Measurements from ENCODE around the gene SLX9. TPM values are rescaled to one million over a fixed set of nuclear protein-coding genes. Genes with fewer than 3 reads are reported as not detected.

Gene SLX9
- total RNA-seq, 2 experiments from 2014 or later = 18.6 to 61.6 TPM

- H3K9me3 ChIP-seq (ENCODE audit: low read length) = no peaks in the 10 kb centered on the region
- no peaks in the 10 kb centered on the region for H3K9me2 ChIP-seq (ENCODE audit: insufficient read depth, low read length)
- H4K20me1 ChIP-seq (ENCODE audit: insufficient read depth, low read length) = no peaks in the 10 kb centered on the region
- BruUV-seq (replicated peaks) = no TSS peak
- intact Hi-C loops (cut with micrococcal nuclease; ENCODE audit: unreplicated experiment) = loop anchor here (2.0 kb wide), 1 partner anchor 18 kb away; no protein-coding TSS in a partner anchor
- no peaks in the 10 kb centered on the region for H3K79me2 ChIP-seq (ENCODE audit: insufficient read depth, low read depth, low read length)
- ChIA-PET POLR2A (interaction anchor here (1.3 kb wide), 1 partner anchor 17 kb away, joined by 3 read pairs; no protein-coding TSS in a partner anchor), CTCF (ENCODE audit: unreplicated experiment) (interaction anchor here (0.6 kb wide), 1 partner anchor 17 kb away, joined by 5 read pairs; no protein-coding TSS in a partner anchor)
- no peak overlapping the region for H2AFZ ChIP-seq (ENCODE audit: low read length)
- H3K27ac ChIP-seq (ENCODE audit: low read depth, low read length, poor library complexity, severe bottlenecking) = no peak overlapping the region
- TF ChIP-seq CTCF (conservative IDR thresholded peaks at IDR 0.05; ENCODE audit: low read length) (no peak), EZH2phosphoT487 (IDR thresholded peaks at IDR 0.05; ENCODE audit: borderline replicate concordance, low read depth, low read length) (no peak)
- H3K36me3 ChIP-seq (ENCODE audit: insufficient read depth, low read length) = no peaks in the 10 kb centered on the region
- peaks cover 39% of the 10 kb centered on the region for H3K4me1 ChIP-seq (ENCODE audit: insufficient read depth, low read length, poor library complexity, severe bottlenecking)
- H3K4me3 ChIP-seq (ENCODE audit: low read depth, low read length, poor library complexity, severe bottlenecking) = no peak overlapping the region
- DNase-seq (ENCODE audit: low spot score) = peak; percentile 59
- no peak overlapping the region for H3K4me2 ChIP-seq (ENCODE audit: low read length)
Measured at GRCh38 chr21:44910229-44911067, 29.4 kb upstream of the SLX9 start.

GRCh38 chr21:44911068-44911383, 28.8 kb upstream of the SLX9 start:
- Histone ChIP-seq H3K4me2 (ENCODE audit: low read length) (no peak overlapping the region), H3K4me3 (ENCODE audit: low read depth, low read length, poor library complexity, severe bottlenecking) (no peak overlapping the region), H2AFZ (ENCODE audit: low read length) (no peak overlapping the region), H3K79me2 (ENCODE audit: insufficient read depth, low read depth, low read length) (no peaks in the 10 kb centered on the region), H3K9me3 (ENCODE audit: low read length) (no peaks in the 10 kb centered on the region), H4K20me1 (ENCODE audit: insufficient read depth, low read length) (no peaks in the 10 kb centered on the region), H3K36me3 (ENCODE audit: insufficient read depth, low read length) (no peaks in the 10 kb centered on the region), H3K4me1 (ENCODE audit: insufficient read depth, low read length, poor library complexity, severe bottlenecking) (peaks cover 39% of the 10 kb centered on the region), H3K9me2 (ENCODE audit: insufficient read depth, low read length) (no peaks in the 10 kb centered on the region), H3K27ac (ENCODE audit: low read depth, low read length, poor library complexity, severe bottlenecking) (no peak overlapping the region)
- ChIA-PET POLR2A (interaction anchor here (1.3 kb wide), 1 partner anchor 17 kb away, joined by 3 read pairs; no protein-coding TSS in a partner anchor), CTCF (ENCODE audit: unreplicated experiment) (interaction anchor here (0.6 kb wide), 1 partner anchor 17 kb away, joined by 5 read pairs; no protein-coding TSS in a partner anchor)
- DNase-seq (ENCODE audit: low spot score) = no peak
- TF ChIP-seq CTCF (conservative IDR thresholded peaks at IDR 0.05; ENCODE audit: low read length) = no peak
- TF ChIP-seq EZH2phosphoT487 (IDR thresholded peaks at IDR 0.05; ENCODE audit: borderline replicate concordance, low read depth, low read length) = no peak
- no TSS peak for BruUV-seq (replicated peaks)
- intact Hi-C loops (cut with micrococcal nuclease; ENCODE audit: unreplicated experiment) = loop anchor here (2.0 kb wide), 1 partner anchor 18 kb away; no protein-coding TSS in a partner anchor
